Hematopoietic multipotent progenitor cell treated with erythropoietin and hydrocortisone succinate and interleukin-3 and kit ligand, for 17 days (in vitro differentiated cells): ENCODE results near the gene INSL3.
A peak's percentile ranks its signal among the peaks of the same experiment; 100 is the strongest.

ENCODE experiments used
- DNase-seq: peaks from one replicate; pipeline ENCODE4 v3.0.0-alpha.2; 2015; ENCODE audit warnings: low spot score

The INSL3 gene

GRCh38 chr19:17821190-17821589 lies at the start of gene INSL3:
Gene INSL3 (minus strand): TSS chr19:17821519. CDS start chr19:17821506, 13 bp downstream.
- DNase-seq = no peak

- no peak for DNase-seq
Measured at GRCh38 chr19:17869114-17869608, 47.8 kb upstream of the INSL3 start.

- no peak for DNase-seq
Measured at GRCh38 chr19:17868669-17869068, 47.4 kb upstream of the INSL3 start.

- DNase-seq = no peak
Measured at GRCh38 chr19:17866964-17867486, 45.7 kb upstream of the INSL3 start.

- DNase-seq = no peak
Measured at GRCh38 chr19:17866312-17866963, 45.1 kb upstream of the INSL3 start.

- no peak for DNase-seq
Measured at GRCh38 chr19:17865364-17866311, 44.3 kb upstream of the INSL3 start.

- DNase-seq = no peak
Measured at GRCh38 chr19:17863520-17864182, 42.3 kb upstream of the INSL3 start.

GRCh38 chr19:17862711-17863519 lies 41.6 kb upstream of the INSL3 start:
- DNase-seq = no peak

- DNase-seq = no peak
Measured at GRCh38 chr19:17861542-17862402, 40.5 kb upstream of the INSL3 start.

GRCh38 chr19:17860993-17861360 lies 39.7 kb upstream of the INSL3 start:
- no peak for DNase-seq

- DNase-seq = no peak
Measured at GRCh38 chr19:17860331-17860992, 39.1 kb upstream of the INSL3 start.

- peak; percentile 100 for DNase-seq
Measured at GRCh38 chr19:17859533-17860330, 38.4 kb upstream of the INSL3 start, which contains the start of gene RPL18A. Gene RPL18A (plus strand): TSS chr19:17859910. CDS start chr19:17859957, 47 bp downstream.

GRCh38 chr19:17855280-17856152 lies 34.2 kb upstream of the INSL3 start:
- peak; percentile 87 for DNase-seq

GRCh38 chr19:17854061-17854460 lies 32.7 kb upstream of the INSL3 start:
- DNase-seq = no peak

GRCh38 chr19:17848595-17849292 lies 27.4 kb upstream of the INSL3 start:
- DNase-seq = no peak

- DNase-seq = no peak
Measured at GRCh38 chr19:17847538-17848366, 26.4 kb upstream of the INSL3 start, which contains the start of gene JAK3. Gene JAK3 (minus strand): TSS chr19:17847982. CDS start chr19:17844417, 3,565 bp downstream.
